OCI-LY1 (cell line): ENCODE results near the gene PCNT.

ENCODE experiments used
- H2AFZ ChIP-seq: fragments of 200-600 bp; sonication (generic), shearing (Covaris generic); 2 replicates; pipeline ENCODE4 v1.6.0; 2014; ENCODE audit warnings: antibody characterized with exemption, mild to moderate bottlenecking, low read length
- H3F3A ChIP-seq: fragments of 200-600 bp; sonication (generic), shearing (Covaris generic); 2 replicates; pipeline ENCODE4 v1.6.0; 2014; ENCODE audit warnings: mild to moderate bottlenecking, antibody characterized with exemption, low read length, moderate library complexity; ENCODE audit not compliant: insufficient read depth
- H3K27ac ChIP-seq: fragments of 200-600 bp; sonication (generic); 2 replicates; pipeline ENCODE4 v1.5.1; 2014; ENCODE audit warnings: low read length, mixed run types, mild to moderate bottlenecking, low read depth; ENCODE audit not compliant: poor library complexity, severe bottlenecking
- H3K27me3 ChIP-seq: fragments of 200-600 bp; sonication (generic); 2 replicates; pipeline ENCODE4 v1.6.0; 2014; ENCODE audit warnings: antibody characterized with exemption, mild to moderate bottlenecking, low read length, moderate library complexity; ENCODE audit not compliant: insufficient read depth
- H3K36me3 ChIP-seq: fragments of 200-600 bp; sonication (generic); 2 replicates; pipeline ENCODE4 v1.6.1; 2014; ENCODE audit warnings: mild to moderate bottlenecking, antibody characterized with exemption, low read length, moderate library complexity, mixed read lengths; ENCODE audit not compliant: insufficient read depth
- H3K4me1 ChIP-seq: fragments of 200-600 bp; sonication (generic); 2 replicates; pipeline ENCODE4 v1.5.1; 2014; ENCODE audit warnings: mild to moderate bottlenecking, low read length, moderate library complexity; ENCODE audit not compliant: insufficient read depth, severe bottlenecking
- H3K4me2 ChIP-seq: fragments of 200-600 bp; sonication (generic), shearing (Covaris generic); 2 replicates; pipeline ENCODE4 v1.6.1; 2014; ENCODE audit warnings: low read length
- H3K4me3 ChIP-seq: fragments of 200-600 bp; sonication (generic); 2 replicates; pipeline ENCODE4 v1.5.1; 2014; ENCODE audit warnings: low read length, low read depth, mild to moderate bottlenecking, mixed read lengths; ENCODE audit not compliant: poor library complexity, severe bottlenecking
- H3K79me2 ChIP-seq: fragments of 200-600 bp; shearing (Covaris generic); 2 replicates; pipeline ENCODE4 v1.6.1; 2016; ENCODE audit warnings: mixed run types, low read length, mixed read lengths; ENCODE audit not compliant: insufficient read depth
- H3K9ac ChIP-seq: fragments of 200-600 bp; sonication (generic), shearing (Covaris generic); 2 replicates; pipeline ENCODE4 v1.6.1; 2014; ENCODE audit warnings: mild to moderate bottlenecking, low read length, mixed read lengths
- H3K9me2 ChIP-seq: fragments of 200-600 bp; sonication (generic), shearing (Covaris generic); 2 replicates; pipeline ENCODE4 v1.6.1; 2014; ENCODE audit warnings: low read depth, mild to moderate bottlenecking, low read length, mixed read lengths
- H3K9me3 ChIP-seq: fragments of 200-600 bp; shearing (Covaris generic); 2 replicates; pipeline ENCODE4 v1.6.1; 2014; ENCODE audit warnings: low read length, mixed read lengths
- H4K20me1 ChIP-seq: fragments of 200-600 bp; sonication (generic), shearing (Covaris generic); 2 replicates; pipeline ENCODE4 v1.6.0; 2016; ENCODE audit warnings: mild to moderate bottlenecking, low read length; ENCODE audit not compliant: insufficient read depth
- CTCF ChIP-seq: fragments of 200-600 bp; sonication (generic), shearing (Covaris generic); IDR thresholded peaks from 2 replicates; pipeline ENCODE4 v1.5.1; 2017; ENCODE audit warnings: mild to moderate bottlenecking, antibody characterized with exemption, low read length, moderate library complexity, mixed read lengths
- EZH2 ChIP-seq: fragments of 200-600 bp; sonication (generic), shearing (Covaris generic); IDR thresholded peaks from 2 replicates; pipeline ENCODE4 v1.8.0; 2017; ENCODE audit warnings: borderline replicate concordance, mixed run types, mild to moderate bottlenecking, antibody characterized with exemption, low read length, moderate library complexity, mixed read lengths

Gene PCNT

GRCh38 chr21:46349134-46349760 is 25.3 kb downstream of the PCNT start:
- H3K4me1 ChIP-seq = no peaks in the 10 kb centered on the region
- no peak overlapping the region for H3K4me2 ChIP-seq
- H3K36me3 ChIP-seq = peaks cover 87% of the 10 kb centered on the region
- no peaks in the 10 kb centered on the region for H3K79me2 ChIP-seq
- H4K20me1 ChIP-seq = no peaks in the 10 kb centered on the region
- H2AFZ ChIP-seq = no peak overlapping the region
- no peaks in the 10 kb centered on the region for H3F3A ChIP-seq
- no peaks in the 10 kb centered on the region for H3K9me2 ChIP-seq
- H3K4me3 ChIP-seq = no peak overlapping the region
- TF ChIP-seq EZH2 (no peak), CTCF (no peak)
- no peak overlapping the region for H3K27ac ChIP-seq
- no peak overlapping the region for H3K9ac ChIP-seq
- H3K9me3 ChIP-seq = no peaks in the 10 kb centered on the region
- no peaks in the 10 kb centered on the region for H3K27me3 ChIP-seq

GRCh38 chr21:46350571-46350970 is 26.6 kb downstream of the PCNT start:
- no peaks in the 10 kb centered on the region for H3K27me3 ChIP-seq
- no peak overlapping the region for H3K9ac ChIP-seq
- no peaks in the 10 kb centered on the region for H3F3A ChIP-seq
- no peak for TF ChIP-seq CTCF
- TF ChIP-seq EZH2 = no peak
- no peaks in the 10 kb centered on the region for H3K9me3 ChIP-seq
- no peak overlapping the region for H2AFZ ChIP-seq
- no peak overlapping the region for H3K4me2 ChIP-seq
- peaks cover 97% of the 10 kb centered on the region for H3K36me3 ChIP-seq
- peaks cover 11% of the 10 kb centered on the region for H3K4me1 ChIP-seq
- H3K27ac ChIP-seq = no peak overlapping the region
- H3K79me2 ChIP-seq = no peaks in the 10 kb centered on the region
- H3K4me3 ChIP-seq = no peak overlapping the region
- H4K20me1 ChIP-seq = no peaks in the 10 kb centered on the region
- no peaks in the 10 kb centered on the region for H3K9me2 ChIP-seq

- Histone ChIP-seq H3K9ac (no peak overlapping the region), H3F3A (no peaks in the 10 kb centered on the region), H2AFZ (no peak overlapping the region), H3K27me3 (no peaks in the 10 kb centered on the region), H3K4me3 (no peak overlapping the region), H3K4me1 (peaks cover 15% of the 10 kb centered on the region), H3K9me3 (no peaks in the 10 kb centered on the region), H4K20me1 (no peaks in the 10 kb centered on the region), H3K9me2 (no peaks in the 10 kb centered on the region), H3K36me3 (peaks cover 97% of the 10 kb centered on the region), H3K79me2 (no peaks in the 10 kb centered on the region), H3K27ac (no peak overlapping the region), H3K4me2 (no peak overlapping the region)
- TF ChIP-seq CTCF (no peak), EZH2 (no peak)
Observed at GRCh38 chr21:46350981-46351380, 27.0 kb downstream of the PCNT start.
